ENCODE results near the gene PWWP2B.

DNA sequence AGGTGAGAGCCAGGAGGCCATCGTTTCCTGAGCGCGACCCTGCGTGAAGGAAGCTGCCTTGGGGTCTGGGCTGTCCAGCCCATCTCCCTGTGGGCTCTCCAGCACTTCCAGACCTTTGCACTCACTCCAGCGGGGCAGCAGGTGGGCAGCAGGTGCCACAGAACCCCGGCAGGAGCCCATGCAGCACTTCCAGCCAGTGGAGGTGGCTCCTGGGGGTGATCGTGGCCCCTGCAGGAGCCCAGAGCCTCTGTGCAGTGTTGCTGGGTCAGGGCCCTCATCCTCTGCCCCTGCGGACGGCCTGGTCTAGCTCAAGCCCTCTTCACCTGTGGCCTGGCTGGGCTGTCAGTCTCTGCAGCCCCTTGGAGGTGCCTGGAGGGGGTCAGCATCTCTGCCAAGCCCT is 59.9 kb downstream of the PWWP2B start:
- TF ChIP-seq POLR2AphosphoS5 (IDR thresholded peaks at IDR 0.05; ENCODE audit: low read depth, low read length): no peak
- TF ChIP-seq POLR2A (IDR thresholded peaks at IDR 0.05; ENCODE audit: low read depth, low read length): no peak
- no peak for TF ChIP-seq PAX5 (IDR thresholded peaks at IDR 0.05; ENCODE audit: insufficient read depth, low read length, severe bottlenecking)
- TF ChIP-seq SPI1 (IDR thresholded peaks at IDR 0.05; ENCODE audit: low read depth, low read length): no peak

Measured in GM12891 (cell line).